GM12875 (cell line): ENCODE results near the gene GNAT2.
A peak's percentile ranks its signal among the peaks of the same experiment; 100 is the strongest.
"Not testable (repeated sequence)": the region's sequence is repeated elsewhere in the genome, so short reads cannot be mapped to it uniquely, and the experiment has no call there.

ENCODE experiments used
- H3K4me3 ChIP-seq: one replicate; pipeline ENCODE4 v1.5.1; 2011; ENCODE audit warnings: low read depth, low read length, control low read depth
- CTCF ChIP-seq: IDR thresholded peaks from 2 replicates; pipeline ENCODE4 v1.5.1; 2011; ENCODE audit warnings: low read depth, mild to moderate bottlenecking, control low read depth, inconsistent platforms, low read length, moderate library complexity, borderline replicate concordance; ENCODE audit not compliant: insufficient read depth

Gene GNAT2

DNA sequence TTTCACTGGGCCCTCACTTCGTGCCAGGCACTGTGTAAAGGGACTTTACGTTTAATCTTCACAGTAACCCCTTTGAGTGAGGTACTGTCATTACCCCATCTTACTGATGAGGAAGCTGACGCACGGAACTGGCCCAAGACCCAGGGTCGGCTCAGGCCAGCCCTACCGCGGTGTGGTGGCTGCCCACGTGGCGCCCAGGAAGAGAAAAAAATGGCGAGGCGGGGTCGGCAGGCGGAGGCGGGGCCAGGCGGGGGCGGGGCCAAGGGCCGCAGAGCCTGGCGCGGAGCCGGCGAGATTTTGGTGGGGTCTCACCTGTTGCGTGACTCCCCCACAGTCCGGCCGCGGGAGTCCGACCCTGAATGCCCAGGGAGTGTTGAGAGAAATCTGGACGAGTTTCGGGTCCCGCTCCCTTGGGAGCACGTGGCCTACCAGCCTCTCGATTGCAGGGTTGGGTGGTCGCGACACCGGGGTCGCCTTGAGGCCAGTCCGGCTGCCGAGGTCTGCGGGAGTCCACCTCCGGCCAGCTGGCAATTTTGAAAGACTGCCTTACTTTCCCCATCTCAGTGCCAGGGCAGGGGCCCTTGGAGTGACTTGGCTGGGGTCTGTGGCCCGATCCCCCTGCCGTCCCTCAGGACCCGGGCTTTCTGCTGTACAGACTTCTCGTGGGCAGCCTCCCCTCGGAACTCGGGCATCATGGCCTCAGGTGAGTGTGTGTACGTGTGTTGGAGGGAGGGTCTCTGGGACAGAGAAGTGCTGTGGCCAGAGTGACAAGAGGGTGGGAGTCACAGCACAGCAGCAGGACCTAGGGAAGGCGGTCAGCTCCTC is at the start of gene GNAT2, which contains the start of gene AMPD2:
TSS of gene GNAT2 (minus strand) at position 41 of the 825 bp plus-strand sequence. CDS start 6,746 bp downstream, outside the sequence.
TSS of gene AMPD2 (plus strand) at position 262 of the 825 bp plus-strand sequence. CDS start 1,339 bp downstream, outside the sequence.
- TF ChIP-seq CTCF = no peak
- H3K4me3 ChIP-seq = peak within 1 kb of the TSS; percentile 80

DNA sequence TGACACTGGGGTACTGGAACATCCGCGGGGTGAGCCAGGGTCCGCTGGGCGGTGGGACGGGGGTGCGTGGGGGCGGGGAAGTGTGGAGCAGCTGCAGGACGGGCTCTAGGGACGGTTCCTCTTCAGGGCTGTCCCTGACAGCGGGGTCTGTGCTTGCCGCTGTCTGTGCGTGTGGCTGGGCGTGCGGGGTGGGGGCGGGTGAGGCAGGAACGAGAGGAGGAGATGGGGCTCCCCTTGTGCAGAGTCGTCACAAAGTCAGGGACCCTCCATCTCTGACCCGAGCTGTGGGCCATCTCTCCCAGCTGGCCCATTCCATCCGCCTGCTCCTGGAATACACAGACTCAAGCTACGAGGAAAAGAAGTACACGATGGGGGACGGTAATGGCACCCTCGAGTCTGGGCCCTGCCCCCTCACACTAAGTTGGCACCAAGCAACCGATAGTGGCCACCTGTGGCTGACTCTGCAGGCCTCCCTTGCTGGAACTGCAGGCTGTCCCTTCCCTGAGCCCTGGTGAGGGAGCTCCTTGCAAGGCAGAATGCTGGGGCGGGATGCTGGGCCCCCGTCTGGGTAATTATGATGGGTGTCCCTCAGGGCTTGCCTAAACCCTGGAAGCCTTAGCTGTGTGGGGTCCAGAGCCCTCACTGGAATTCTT is 48.8 kb upstream of the GNAT2 start:
- peak overlapping the region; percentile 29 for H3K4me3 ChIP-seq
- no peak for TF ChIP-seq CTCF

- no peak for TF ChIP-seq CTCF
- H3K4me3 ChIP-seq = peak within 1 kb of the TSS; percentile 29
These were observed 48.2 kb upstream of the GNAT2 start, which contains the start of gene GSTM2 for GRCh38 chr1:109667452-109668122. TSS of gene GSTM2 (plus strand) at chr1:109668057. CDS start at chr1:109668116, 59 bp downstream.

GRCh38 chr1:109664671-109665070 is 45.3 kb upstream of the GNAT2 start:
- no peak for TF ChIP-seq CTCF
- H3K4me3 ChIP-seq = no peak overlapping the region

DNA sequence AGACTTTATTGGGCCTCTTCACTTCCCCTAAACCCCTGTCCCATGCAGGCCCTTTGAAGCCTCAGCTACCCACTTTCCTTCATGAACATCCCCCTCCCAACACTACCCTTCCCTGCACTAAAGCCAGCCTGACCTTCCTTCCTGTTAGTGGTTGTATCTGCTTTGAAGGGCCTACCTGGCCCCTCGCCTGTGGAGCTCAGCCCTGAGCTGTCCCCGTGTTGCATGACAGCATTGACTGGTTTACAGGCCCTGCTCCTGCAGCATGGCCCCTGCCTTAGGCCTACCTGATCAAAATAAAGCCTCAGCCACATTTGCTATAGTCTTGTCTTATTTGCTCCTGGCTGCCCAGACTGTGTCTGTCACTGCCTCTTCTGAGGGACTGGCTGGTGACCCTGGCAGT is 42.0 kb upstream of the GNAT2 start:
- no peak for TF ChIP-seq CTCF
- no peak overlapping the region for H3K4me3 ChIP-seq

DNA sequence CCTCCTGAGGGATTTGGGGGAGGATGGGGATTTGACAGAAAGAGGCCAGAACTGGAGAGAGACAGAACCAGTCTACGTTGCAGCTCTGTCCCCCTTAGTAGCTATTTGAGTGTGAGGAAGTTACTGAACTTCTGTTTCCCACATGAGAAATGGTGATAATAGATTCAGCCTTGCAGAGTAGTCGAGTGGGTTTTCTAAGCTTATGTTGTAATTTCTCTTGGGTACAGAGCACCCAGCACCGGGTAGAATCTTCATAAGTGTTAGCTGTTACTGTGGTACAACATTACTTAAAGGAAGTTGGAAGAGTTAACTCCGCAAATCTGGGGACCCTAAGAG is 41.2 kb upstream of the GNAT2 start:
- not testable (repeated sequence) for H3K4me3 ChIP-seq

GRCh38 chr1:109659997-109660690 is 40.7 kb upstream of the GNAT2 start:
- TF ChIP-seq CTCF = no peak
- H3K4me3 ChIP-seq = no peak overlapping the region
